Measurements from ENCODE around the gene TMEM131. TPM values are rescaled to one million over a fixed set of nuclear protein-coding genes. Genes with fewer than 3 reads are reported as not detected.

The TMEM131 gene
- total and polyA plus RNA-seq, 4 donors = 25.3 to 39.4 (median 38.1) TPM

DNA sequence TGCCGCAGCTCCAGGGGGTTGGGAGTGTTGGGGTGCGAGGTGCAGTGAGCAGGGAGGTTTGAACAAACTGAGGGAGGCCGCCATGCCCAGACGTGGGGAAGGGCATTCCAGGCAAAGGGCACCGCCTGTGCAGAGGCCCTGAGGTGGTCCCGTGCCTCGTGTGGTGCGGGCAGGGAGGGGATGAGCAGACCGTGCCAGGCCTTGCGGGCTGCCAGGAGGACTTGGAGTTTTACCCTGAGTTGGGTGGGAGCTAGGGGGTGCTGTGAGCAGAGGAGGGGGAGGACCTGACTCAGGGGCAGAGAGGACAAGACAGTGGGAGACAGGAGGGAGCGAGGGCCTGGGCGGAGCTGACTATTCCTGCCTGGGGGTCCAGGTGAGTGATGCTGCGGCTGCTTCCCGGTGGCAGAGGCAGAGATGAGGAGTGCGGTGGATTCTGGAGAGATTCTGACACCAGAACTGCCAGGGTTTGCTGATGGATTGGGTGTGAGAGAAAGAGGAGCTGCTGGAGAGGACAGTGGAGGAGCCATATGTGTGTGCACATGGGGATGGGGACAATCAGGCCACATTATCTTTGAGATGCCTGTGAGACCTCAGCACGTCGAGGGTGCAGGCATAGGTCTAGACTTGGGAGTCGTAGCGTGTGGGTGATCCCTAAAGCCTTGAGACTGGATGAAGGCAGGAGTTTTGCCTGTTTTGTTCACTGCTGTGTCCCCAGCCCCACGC lies 259.0 kb downstream of the TMEM131 start:
- H3K4me3 ChIP-seq (ENCODE audit: low read depth, low read length) = no peak overlapping the region
- DNase-seq (ENCODE audit: low read depth in 4 of 6, low spot score in 6 of 6) = no peak
- H3K9me3 ChIP-seq (ENCODE audit: control insufficient read depth, insufficient read depth, low read length) = no peaks in the 10 kb centered on the region
- no peaks in the 10 kb centered on the region for H3K4me1 ChIP-seq (ENCODE audit: control insufficient read depth, insufficient read depth, low read length)
- no peaks in the 10 kb centered on the region for H3K27me3 ChIP-seq (ENCODE audit: control insufficient read depth, insufficient read depth, low read length)
- H3K27ac ChIP-seq (ENCODE audit: low read depth, low read length) = no peak overlapping the region
- WGBS (ENCODE audit: insufficient coverage) = 84% methylated on average over 19 of the region's 20 CpGs
- no peaks in the 10 kb centered on the region for H3K36me3 ChIP-seq (ENCODE audit: control insufficient read depth, insufficient read depth, low read length)

DNA sequence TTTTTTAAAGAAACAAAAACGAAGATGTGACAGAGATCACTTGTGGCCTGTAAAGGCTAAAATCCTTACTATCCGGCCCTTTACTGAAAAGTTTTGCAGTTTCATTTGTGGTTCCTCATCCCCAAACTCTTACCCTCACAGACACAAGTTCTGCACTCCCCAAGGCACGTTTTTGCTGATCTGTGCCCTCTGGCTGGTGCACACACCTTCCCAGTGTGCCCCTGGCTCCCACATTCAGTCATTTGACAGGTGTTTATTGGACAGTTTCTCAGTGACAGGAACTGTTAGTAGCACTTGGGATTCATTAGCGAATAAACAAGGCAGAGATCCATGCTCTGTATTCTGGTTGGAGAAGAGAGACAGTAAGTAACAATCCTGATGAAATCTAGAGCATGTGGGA lies 259.6 kb downstream of the TMEM131 start:
- Histone ChIP-seq H3K4me3 (ENCODE audit: low read depth, low read length) (no peak overlapping the region), H3K27me3 (ENCODE audit: control insufficient read depth, insufficient read depth, low read length) (no peaks in the 10 kb centered on the region), H3K4me1 (ENCODE audit: control insufficient read depth, insufficient read depth, low read length) (no peaks in the 10 kb centered on the region), H3K9me3 (ENCODE audit: control insufficient read depth, insufficient read depth, low read length) (no peaks in the 10 kb centered on the region), H3K27ac (ENCODE audit: low read depth, low read length) (no peak overlapping the region), H3K36me3 (ENCODE audit: control insufficient read depth, insufficient read depth, low read length) (no peaks in the 10 kb centered on the region)
- 85% methylated on average over 3 of the region's 4 CpGs for WGBS (ENCODE audit: insufficient coverage)
- no peak for DNase-seq (ENCODE audit: low read depth in 4 of 6, low spot score in 6 of 6)

GRCh38 chr2:97735161-97735561 lies 260.6 kb downstream of the TMEM131 start:
- Histone ChIP-seq H3K4me3 (ENCODE audit: low read depth, low read length) (no peak overlapping the region), H3K27ac (ENCODE audit: low read depth, low read length) (no peak overlapping the region), H3K27me3 (ENCODE audit: control insufficient read depth, insufficient read depth, low read length) (no peaks in the 10 kb centered on the region), H3K9me3 (ENCODE audit: control insufficient read depth, insufficient read depth, low read length) (no peaks in the 10 kb centered on the region), H3K4me1 (ENCODE audit: control insufficient read depth, insufficient read depth, low read length) (no peaks in the 10 kb centered on the region), H3K36me3 (ENCODE audit: control insufficient read depth, insufficient read depth, low read length) (no peaks in the 10 kb centered on the region)
- DNase-seq (ENCODE audit: low read depth in 4 of 6, low spot score in 6 of 6) = no peak
- WGBS (ENCODE audit: insufficient coverage) = 95% methylated on average over 29 of the region's 29 CpGs

DNA sequence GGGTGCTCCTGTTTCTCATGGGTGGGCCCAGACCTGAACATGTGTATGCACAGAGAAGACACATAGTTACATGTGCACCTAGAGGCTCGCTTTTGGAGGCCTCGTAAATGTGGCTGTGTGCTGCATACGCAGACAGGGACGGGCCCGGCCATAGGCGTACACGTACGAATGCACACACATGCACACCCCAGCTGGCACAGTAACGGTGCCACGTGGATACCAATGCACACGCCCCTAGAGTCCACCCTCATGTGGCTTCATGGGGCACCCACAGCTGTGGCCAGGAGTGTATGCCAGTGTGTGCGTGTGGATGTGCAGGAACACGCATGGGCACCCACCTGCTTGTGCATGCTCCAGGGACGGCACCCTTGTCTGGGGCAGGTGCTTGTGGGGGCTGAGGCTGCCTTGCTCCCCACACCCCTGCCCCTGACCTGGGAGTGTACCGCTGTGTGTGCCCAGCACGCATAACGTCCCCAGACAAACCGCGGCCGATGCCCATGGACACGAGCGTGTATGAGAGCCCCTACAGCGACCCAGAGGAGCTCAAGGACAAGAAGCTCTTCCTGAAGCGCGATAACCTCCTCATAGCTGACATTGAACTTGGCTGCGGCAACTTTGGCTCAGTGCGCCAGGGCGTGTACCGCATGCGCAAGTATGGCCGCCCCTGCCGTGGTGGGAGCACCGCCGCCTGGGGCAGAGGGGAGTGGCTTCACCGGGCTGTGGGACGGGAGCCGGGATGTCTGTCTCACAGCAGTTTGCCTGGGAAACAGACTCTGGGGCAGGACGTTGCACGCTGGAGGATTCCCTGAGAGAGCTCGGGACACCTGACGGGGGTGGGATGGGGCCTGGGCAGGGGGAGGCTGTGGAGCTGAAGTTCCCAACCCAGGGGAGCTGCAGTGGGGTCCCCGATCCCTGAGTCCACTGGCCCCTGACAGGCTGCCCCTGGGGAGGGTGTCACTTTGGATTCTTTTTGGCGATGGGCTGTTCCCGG lies 261.4 kb downstream of the TMEM131 start:
- H3K36me3 ChIP-seq (ENCODE audit: control insufficient read depth, insufficient read depth, low read length) = no peaks in the 10 kb centered on the region
- no peaks in the 10 kb centered on the region for H3K9me3 ChIP-seq (ENCODE audit: control insufficient read depth, insufficient read depth, low read length)
- H3K4me3 ChIP-seq (ENCODE audit: low read depth, low read length) = no peak overlapping the region
- no peaks in the 10 kb centered on the region for H3K4me1 ChIP-seq (ENCODE audit: control insufficient read depth, insufficient read depth, low read length)
- no peak overlapping the region for H3K27ac ChIP-seq (ENCODE audit: low read depth, low read length)
- no peak for DNase-seq (ENCODE audit: low read depth in 4 of 6, low spot score in 6 of 6)
- 94% methylated on average over 44 of the region's 44 CpGs for WGBS (ENCODE audit: insufficient coverage)
- H3K27me3 ChIP-seq (ENCODE audit: control insufficient read depth, insufficient read depth, low read length) = no peaks in the 10 kb centered on the region

GRCh38 chr2:97733341-97734035 lies 262.3 kb downstream of the TMEM131 start:
- WGBS (ENCODE audit: insufficient coverage) = 91% methylated on average over 19 of the region's 20 CpGs
- Histone ChIP-seq H3K27me3 (ENCODE audit: control insufficient read depth, insufficient read depth, low read length) (no peaks in the 10 kb centered on the region), H3K9me3 (ENCODE audit: control insufficient read depth, insufficient read depth, low read length) (no peaks in the 10 kb centered on the region), H3K4me1 (ENCODE audit: control insufficient read depth, insufficient read depth, low read length) (no peaks in the 10 kb centered on the region), H3K4me3 (ENCODE audit: low read depth, low read length) (no peak overlapping the region), H3K27ac (ENCODE audit: low read depth, low read length) (no peak overlapping the region), H3K36me3 (ENCODE audit: control insufficient read depth, insufficient read depth, low read length) (no peaks in the 10 kb centered on the region)
- no peak for DNase-seq (ENCODE audit: low read depth in 4 of 6, low spot score in 6 of 6)

DNA sequence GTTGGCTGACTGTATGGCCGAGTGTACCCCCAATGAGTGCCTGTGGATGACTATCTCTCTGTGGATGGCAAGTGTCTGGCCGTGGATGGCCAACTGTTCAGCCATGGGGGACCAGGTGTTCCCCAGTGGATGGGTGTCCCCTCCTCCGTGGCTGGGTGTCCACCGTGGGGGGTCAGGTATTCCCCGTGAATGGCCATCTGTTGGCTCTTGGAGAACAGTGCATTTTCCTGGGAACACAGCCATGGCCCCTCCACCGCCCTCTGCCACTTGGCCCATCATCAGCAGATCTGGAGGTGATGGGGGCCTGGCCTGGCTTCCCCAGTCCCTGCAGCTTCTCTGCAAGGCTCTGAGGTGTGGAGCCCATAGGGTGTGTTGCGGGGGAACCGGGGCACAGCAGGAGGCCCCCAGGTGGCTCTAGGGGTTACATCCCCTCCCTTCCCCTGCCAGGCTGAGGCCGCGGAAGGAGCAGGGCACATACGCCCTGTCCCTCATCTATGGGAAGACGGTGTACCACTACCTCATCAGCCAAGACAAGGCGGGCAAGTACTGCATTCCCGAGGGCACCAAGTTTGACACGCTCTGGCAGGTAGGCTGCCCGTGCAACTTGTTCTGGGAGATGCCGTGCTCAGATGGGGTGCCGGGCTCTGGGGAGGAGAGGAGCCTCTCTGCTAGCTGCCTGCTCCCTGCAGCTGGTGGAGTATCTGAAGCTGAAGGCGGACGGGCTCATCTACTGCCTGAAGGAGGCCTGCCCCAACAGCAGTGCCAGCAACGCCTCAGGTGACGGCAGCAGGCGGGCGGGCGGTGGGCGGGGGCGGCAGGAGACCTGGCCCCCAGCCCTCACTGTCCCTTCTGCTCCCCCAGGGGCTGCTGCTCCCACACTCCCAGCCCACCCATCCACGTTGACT lies 263.1 kb downstream of the TMEM131 start:
- Histone ChIP-seq H3K27me3 (ENCODE audit: control insufficient read depth, insufficient read depth, low read length) (no peaks in the 10 kb centered on the region), H3K4me1 (ENCODE audit: control insufficient read depth, insufficient read depth, low read length) (no peaks in the 10 kb centered on the region), H3K4me3 (ENCODE audit: low read depth, low read length) (no peak overlapping the region), H3K27ac (ENCODE audit: low read depth, low read length) (no peak overlapping the region), H3K36me3 (ENCODE audit: control insufficient read depth, insufficient read depth, low read length) (no peaks in the 10 kb centered on the region), H3K9me3 (ENCODE audit: control insufficient read depth, insufficient read depth, low read length) (no peaks in the 10 kb centered on the region)
- 94% methylated on average over 21 of the region's 28 CpGs for WGBS (ENCODE audit: insufficient coverage)
- DNase-seq (ENCODE audit: low read depth in 4 of 6, low spot score in 6 of 6) = no peak

DNA sequence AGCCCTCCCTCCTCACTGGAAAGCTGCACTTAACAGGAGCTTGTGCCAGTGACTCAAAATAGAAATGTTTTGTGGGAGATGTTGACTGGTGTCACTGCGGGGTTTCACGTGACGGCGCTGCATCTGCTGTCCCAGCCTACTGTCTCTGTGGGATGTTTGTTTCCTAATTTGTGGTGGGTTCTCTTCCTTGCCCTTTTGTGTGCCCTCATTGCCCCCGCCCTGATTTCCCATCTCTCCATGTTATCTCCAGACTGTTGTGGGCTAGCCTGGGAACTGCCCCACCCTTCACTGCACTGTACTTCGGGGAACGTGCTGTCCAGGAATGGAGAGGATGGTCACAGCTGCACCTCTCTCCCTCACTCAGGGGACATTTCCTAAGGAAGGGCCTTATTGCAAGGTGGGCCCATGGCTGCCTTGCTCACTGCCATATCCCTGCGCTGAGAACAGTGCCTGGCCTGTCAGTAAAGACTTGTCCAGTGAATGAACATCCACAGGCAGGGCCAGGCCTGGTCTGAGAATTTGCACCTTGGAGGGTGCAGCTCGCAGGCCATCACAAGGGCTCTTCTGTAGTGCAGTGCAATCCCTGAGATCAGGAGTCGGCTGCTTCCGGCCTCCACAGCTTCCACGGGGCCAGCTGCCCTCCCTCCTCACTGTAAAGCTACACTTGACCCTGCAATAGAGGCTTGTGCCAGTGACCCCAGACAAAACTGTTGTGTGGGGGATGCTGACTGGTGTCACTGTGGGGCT lies 264.3 kb downstream of the TMEM131 start:
- H3K9me3 ChIP-seq (ENCODE audit: control insufficient read depth, insufficient read depth, low read length) = no peaks in the 10 kb centered on the region
- H3K4me1 ChIP-seq (ENCODE audit: control insufficient read depth, insufficient read depth, low read length) = no peaks in the 10 kb centered on the region
- no peak for DNase-seq (ENCODE audit: low read depth in 4 of 6, low spot score in 6 of 6)
- no peak overlapping the region for H3K27ac ChIP-seq (ENCODE audit: low read depth, low read length)
- 86% methylated on average over 6 of the region's 12 CpGs for WGBS (ENCODE audit: insufficient coverage)
- H3K4me3 ChIP-seq (ENCODE audit: low read depth, low read length) = no peak overlapping the region
- no peaks in the 10 kb centered on the region for H3K27me3 ChIP-seq (ENCODE audit: control insufficient read depth, insufficient read depth, low read length)
- no peaks in the 10 kb centered on the region for H3K36me3 ChIP-seq (ENCODE audit: control insufficient read depth, insufficient read depth, low read length)

GRCh38 chr2:97730245-97730644 lies 265.5 kb downstream of the TMEM131 start:
- no peak overlapping the region for H3K27ac ChIP-seq (ENCODE audit: low read depth, low read length)
- DNase-seq (ENCODE audit: low read depth in 4 of 6, low spot score in 6 of 6) = no peak
- no CpG with 5 or more reads among the region's 1 CpG for WGBS (ENCODE audit: insufficient coverage)

More at GRCh38 chr2:97730245-97730644, 265.5 kb downstream of the TMEM131 start:
- Histone ChIP-seq H3K27me3 (ENCODE audit: control insufficient read depth, insufficient read depth, low read length) (no peaks in the 10 kb centered on the region), H3K4me3 (ENCODE audit: low read depth, low read length) (no peak overlapping the region), H3K9me3 (ENCODE audit: control insufficient read depth, insufficient read depth, low read length) (no peaks in the 10 kb centered on the region), H3K36me3 (ENCODE audit: control insufficient read depth, insufficient read depth, low read length) (no peaks in the 10 kb centered on the region), H3K4me1 (ENCODE audit: control insufficient read depth, insufficient read depth, low read length) (no peaks in the 10 kb centered on the region)

Data from spinal cord (tissue), 10 donors.